Activated CD8-positive, alpha-beta memory T cell treated with anti-CD3 and anti-CD28 coated beads for 4 hours (primary cell): Measurements from ENCODE around the gene COL4A3.
"Not testable (repeated sequence)": the region's sequence is repeated elsewhere in the genome, so short reads cannot be mapped to it uniquely, and the experiment has no call there.

Experiments used
- DNase-seq, 2 donors: peaks; one replicate each; pipeline ENCODE4 v3.0.0-alpha.2; 2020; ENCODE audit warnings: low read depth in 2 of 2

The COL4A3 gene

GRCh38 chr2:227206406-227206805 lies 42.0 kb downstream of the COL4A3 start:
- DNase-seq = no peak

DNA sequence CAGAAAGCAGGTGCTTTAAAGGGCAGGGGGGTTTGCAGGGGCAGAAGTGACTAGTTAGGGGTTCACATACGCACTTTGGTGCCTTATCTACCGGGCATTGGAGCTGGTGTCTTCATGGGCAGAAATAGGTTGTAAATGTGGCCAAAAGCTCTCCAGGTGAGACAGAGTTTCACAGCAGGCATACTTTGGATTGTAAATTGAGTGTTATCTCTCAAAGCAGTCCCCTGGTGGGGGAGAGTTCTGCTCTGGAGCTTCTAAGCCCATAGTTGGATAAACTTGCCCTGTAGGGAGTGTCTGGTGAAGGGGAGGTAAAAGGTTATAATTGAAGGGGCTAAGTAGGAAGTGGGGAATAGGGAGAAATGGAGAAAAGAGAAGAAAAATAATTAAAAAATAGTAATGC lies 43.1 kb downstream of the COL4A3 start:
- DNase-seq = no peak

- DNase-seq = no peak
These were observed 50.2 kb downstream of the COL4A3 start for GRCh38 chr2:227214622-227215041.

DNA sequence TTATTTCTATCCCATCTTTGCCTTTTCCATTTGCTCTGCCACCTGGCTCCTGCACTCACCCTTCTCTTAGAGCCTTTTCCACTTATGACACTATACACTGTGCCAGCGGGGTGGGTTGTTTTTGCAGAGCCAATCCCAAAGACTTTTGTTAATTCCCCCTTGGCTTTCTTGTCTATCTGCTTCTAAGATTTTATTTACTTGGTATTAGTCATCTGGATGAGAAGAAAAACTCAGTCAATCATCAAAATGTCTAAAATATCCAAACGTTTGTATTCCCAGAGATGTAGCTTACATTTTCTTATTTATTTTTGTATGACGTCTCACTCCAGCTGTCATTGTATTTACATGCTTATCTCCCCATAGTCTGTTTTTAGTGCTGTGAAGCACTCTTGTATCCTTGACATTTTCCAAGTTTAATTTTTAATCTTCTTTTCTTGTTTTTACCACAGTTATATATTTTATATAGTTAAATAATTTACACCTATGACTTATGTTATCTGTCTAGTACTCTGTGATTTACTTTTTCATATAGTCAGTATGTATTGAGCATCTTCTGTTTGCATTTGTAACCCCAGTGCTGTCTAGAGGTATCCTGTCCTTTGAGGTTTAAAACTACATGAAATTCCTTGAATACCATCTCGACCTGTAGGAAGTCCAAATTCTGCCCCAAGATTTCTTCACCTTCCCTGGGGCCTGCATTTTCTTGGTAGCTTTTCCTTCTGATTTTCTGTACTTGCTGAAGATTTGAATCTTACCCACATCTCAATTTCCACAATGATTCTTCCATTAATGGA lies 55.1 kb downstream of the COL4A3 start:
- no peak for DNase-seq

GRCh38 chr2:227221120-227221519 lies 56.7 kb downstream of the COL4A3 start:
- DNase-seq = no peak

DNA sequence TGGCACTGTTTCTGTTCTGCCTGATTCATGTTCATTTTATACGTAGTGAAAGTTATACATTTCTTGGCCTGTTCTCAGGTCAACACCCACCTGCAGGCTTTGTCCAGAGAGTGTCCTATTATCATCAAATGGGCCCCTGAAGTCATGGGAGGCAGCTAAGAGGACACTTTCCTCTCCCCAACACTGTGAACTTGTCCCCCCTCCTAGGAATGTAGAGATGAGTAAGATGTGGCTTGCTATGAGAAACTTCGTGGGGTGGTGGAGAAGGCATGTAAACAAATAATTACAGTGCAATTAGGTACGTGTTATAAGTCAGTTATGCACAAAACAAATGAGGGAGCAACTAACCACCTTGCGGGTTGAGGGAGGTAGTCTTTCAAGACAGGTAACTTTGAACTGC lies 57.9 kb downstream of the COL4A3 start:
- DNase-seq = no peak

DNA sequence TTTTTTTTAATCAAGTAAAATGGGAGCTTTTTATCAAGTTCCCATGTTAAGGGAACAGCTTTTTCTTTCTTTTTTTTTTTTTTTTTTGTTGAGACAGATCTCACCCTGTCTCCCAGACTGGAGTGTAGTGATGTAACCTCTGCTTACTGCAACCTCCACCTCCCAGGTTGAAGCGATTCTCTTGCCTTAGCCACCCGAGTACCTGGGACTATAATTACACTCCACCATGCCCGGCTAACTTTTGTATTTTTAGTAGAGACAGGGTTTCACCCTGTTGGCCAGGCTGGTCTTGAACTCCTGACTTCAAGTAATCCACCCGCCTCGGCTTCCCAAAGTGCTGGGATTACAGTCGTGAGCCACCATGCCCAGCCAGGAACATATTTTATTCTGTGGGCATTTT lies 61.2 kb downstream of the COL4A3 start:
- DNase-seq = not testable (repeated sequence)

DNA sequence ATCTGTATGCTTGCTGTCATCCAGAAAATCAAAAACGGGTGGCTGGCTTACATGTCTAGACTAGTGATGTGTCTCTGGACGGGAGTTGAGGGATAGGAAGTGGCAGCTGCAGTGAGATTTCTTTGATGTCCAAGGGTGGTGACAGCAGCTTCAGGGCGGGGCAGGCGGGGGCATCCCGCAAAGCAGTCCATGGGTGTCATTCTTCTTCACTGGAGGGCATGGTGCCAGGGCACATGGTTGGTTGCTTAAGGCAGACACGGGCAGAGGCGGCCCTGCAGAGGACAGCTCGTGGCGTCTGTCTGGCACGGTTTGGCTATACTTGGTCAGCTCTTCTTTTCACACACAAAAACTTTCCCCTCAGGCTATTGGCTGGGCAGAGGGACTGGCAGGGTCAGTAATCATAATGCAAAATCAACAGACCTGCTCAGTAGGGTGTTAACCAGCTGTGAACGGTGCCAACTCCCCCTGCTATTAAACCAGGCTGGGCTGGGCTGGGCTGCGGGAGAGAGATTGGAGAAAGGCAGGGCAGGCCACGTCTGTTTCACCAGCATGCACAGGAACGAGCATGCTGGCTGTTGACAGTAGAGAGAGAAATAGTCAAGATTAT lies 63.7 kb downstream of the COL4A3 start:
- no peak for DNase-seq

DNA sequence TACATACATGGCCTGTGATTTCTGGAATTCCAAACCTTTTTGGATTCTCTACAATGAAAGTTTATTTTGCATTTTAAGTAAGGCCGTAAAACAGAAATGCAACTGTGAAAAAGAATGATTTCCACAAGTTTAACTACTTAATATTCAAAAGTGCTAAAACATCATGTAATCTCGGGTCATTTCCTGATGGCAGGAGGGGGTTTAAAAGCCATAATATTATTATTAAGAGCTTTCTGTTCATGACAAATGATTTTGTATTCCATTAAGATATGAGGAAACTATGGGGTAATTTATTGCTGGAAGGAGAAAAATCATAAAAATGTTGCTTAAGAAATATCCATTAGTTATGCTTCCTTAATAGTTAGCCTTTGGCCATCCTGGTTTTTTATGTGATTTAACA lies 65.7 kb downstream of the COL4A3 start:
- DNase-seq = no peak

GRCh38 chr2:227234429-227234828 lies 70.0 kb downstream of the COL4A3 start:
- no peak for DNase-seq

GRCh38 chr2:227237786-227238185 lies 73.4 kb downstream of the COL4A3 start:
- no peak for DNase-seq

DNA sequence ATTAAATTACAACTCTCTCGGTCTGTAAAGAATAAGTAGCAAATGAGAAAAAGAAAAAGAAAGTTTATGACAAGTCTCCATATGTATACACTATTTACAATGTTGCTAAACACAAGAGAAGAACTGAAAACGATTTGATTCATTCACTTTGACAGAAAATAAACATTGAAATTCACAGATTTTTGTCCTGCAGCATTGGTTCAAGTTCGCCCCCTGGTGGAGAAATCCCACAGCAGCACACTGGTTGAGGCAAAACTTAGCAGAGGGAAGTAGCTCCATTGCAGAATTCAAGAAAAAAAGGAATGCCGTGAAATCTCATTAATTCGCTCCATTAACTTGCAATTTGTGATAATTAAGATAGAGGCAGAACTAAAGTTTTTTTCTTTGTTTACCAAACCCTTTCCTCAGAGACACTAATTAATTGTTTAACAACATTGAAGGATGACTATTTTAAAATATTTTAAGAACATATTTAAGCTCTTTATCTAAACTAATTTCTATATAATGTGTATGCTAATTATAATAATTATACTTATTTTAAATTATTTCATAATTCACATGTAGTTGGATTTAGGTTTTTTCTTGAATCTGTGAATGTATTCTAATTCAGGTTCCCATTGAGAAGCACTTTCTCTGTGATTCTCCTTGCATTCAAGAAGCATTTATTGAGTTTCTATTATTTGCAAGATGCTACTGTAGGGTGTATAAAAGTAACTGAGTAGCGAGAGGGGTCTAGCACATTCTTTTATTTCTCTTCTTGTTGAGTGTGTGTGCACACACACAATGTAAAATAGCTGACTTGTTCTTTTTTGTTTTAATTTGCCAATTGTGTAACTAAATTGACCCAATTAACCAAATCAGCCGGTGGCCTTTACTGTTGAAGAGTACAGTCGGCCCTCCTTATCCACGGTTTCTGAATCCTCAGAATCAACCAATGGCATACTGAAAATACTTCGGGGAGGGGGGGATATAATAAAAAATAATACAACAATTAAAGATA lies 74.1 kb downstream of the COL4A3 start:
- DNase-seq = peak; percentile 12 to 40

DNA sequence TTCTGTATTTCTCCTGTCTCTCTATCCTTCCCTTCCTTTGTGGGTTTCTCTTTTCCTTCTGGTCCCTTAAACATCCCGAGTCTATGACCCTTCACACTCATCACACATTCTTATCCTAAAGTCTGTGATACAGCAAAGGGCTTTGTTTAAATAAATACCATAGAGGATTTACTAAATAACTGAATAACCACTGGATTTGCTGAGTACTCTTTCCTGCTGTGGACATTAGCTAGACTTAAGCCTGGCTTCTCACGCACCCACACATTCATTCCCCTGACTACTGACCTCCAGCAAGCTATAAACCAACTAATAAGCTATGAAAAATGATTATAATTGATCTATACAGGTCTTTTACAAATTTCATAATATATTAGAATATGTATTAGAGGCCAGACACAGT lies 76.6 kb downstream of the COL4A3 start:
- DNase-seq = no peak

DNA sequence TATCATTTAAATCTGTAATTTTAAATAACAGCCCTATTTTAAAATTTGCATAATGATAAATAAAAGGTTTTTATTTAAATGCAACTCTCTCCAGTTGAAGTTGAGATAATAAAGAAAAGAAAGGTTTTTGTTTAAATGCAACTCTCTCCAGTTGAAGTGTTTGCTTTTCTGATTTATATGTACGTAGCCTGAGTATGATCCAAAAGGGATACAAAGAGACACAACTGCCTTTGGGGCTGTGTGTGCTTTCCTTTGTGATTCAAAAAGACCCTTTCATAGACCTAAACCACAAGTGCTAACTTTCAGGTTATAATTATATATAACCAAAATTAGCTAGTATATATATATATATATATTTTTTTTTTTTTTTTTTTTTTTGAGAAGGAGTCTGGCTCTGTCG lies 84.5 kb downstream of the COL4A3 start:
- no peak for DNase-seq

DNA sequence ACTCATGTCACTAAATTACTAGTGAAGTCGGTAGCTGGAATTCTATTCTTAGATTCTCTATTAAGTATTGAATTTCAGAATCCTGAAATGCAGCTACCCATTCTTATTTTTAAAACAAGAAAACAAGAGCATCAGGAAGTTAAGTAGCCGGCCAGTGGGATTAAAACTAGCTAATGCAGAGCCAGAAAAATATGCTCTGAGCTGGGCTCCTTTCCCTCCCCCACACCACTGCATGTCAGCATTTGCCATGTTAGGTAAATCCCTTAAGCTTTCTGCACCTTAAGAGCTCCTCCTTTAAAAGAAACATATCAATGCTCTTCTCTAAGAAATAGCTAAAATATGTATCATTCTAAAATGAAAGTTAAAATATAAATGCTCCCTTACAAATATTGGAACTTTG lies 88.4 kb downstream of the COL4A3 start:
- no peak for DNase-seq

- no peak for DNase-seq
These were observed 92.2 kb downstream of the COL4A3 start for GRCh38 chr2:227256605-227257004.

DNA sequence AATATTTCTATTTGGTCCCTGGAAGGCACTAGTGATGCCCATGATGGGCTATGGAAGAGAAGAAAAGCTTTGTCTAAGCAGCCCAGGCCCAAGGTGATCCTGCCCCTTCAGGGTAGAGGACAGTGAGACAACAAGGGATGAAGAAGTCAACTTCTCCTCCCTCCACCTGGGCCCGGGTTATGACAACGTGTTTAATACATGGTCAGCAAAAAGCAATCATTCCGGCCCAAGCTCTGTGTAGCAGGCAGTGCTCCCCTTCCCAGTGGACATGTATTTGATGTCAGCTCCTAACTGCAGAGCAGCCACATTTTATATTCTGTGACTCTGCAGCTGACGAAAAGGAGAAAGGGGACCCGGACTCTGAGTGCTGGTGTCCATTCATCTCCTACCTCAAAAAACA lies 93.4 kb downstream of the COL4A3 start:
- no peak for DNase-seq

- DNase-seq = no peak
These were observed 95.6 kb downstream of the COL4A3 start for GRCh38 chr2:227260041-227260440.

- no peak for DNase-seq
These were observed 103.1 kb downstream of the COL4A3 start for GRCh38 chr2:227267410-227268115.

DNA sequence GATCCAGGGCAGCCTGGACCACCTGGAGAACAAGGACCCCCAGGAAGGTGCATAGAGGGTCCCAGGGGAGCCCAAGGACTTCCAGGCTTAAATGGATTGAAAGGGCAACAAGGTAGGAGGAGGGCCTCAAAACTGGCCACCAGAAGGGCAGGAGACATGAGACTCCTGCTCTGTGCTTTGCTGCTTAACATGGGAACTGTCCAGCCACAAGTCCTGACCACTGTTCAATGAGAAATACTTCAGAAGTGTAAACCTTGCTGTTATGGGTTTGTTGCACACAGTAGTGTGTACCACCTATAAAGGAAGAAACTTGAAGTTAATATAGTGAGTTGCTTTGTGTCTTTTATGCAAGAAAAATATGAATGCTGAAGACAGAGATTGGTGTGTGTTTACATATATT lies 116.5 kb downstream of the COL4A3 start:
- no peak for DNase-seq

DNA sequence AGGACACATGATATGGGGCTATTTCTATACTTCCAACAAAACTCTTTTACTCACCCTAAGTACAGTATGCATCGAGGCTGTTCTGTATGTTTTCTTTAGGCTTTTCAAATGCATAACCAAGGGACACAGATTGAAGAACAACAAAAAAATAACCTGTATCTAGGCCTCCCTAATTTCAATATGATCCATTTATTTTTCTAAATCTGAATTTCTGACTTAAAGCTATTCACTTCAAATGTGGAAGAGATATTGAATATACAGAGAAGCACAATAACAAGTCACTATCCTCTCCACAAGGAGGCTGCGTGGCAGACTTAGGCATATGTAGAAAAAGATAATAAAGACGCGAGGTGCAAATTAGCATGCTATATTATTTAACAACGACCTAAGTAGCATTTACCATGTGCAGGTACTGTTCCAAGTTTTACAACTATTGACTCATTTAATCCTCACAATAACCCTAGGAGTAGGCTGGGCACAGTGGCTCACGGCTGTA lies 121.4 kb downstream of the COL4A3 start:
- no peak for DNase-seq

GRCh38 chr2:227287771-227288170 lies 123.3 kb downstream of the COL4A3 start:
- DNase-seq = no peak
